H1 (cell line): ENCODE data around the gene PIM1. TPM values are rescaled to one million over a fixed set of nuclear protein-coding genes. Genes with fewer than 3 reads are reported as not detected.

ENCODE experiments used
- CTCF ChIA-PET: fragments of 300-600 bp; sonication (Branson Sonifier 250); formaldehyde crosslinking; loops from one replicate; lab custom pipeline; 2021; ENCODE audit not compliant: partially characterized antibody; lab: Charles Lee
- POLR2A ChIA-PET: fragments of 300-600 bp; sonication (Branson Sonifier 250); formaldehyde crosslinking; loops from one replicate; lab custom pipeline; 2021; ENCODE audit warnings: inconsistent platforms; ENCODE audit not compliant: partially characterized antibody; lab: Charles Lee
- DNase-seq, 2 experiments: peaks; one replicate each; pipeline versions ENCODE4 v3.0.0 to v3.0.0-alpha.2; 2010 to 2022; ENCODE audit warnings: low spot score in 2 of 2, low read depth in 1 of 2, mixed read lengths in 1 of 2
- FAIRE-seq: peaks from 2 replicates; lab custom pipeline; 2011; peaks lifted over from hg19 to GRCh38; lab: Jason Lieb, UNC
- H2AFZ ChIP-seq: 2 replicates; pipeline ENCODE4 v1.8.1; 2012; ENCODE audit warnings: low read length, inconsistent platforms
- H2AK5ac ChIP-seq: 2 replicates; pipeline ENCODE4 v1.6.1; 2013; ENCODE audit warnings: low read depth, low read length
- H2BK120ac ChIP-seq: replicated peaks from 2 replicates; pipeline ENCODE3; 2013; ENCODE audit warnings: low read depth, low read length, inconsistent platforms
- H2BK12ac ChIP-seq: 2 replicates; pipeline ENCODE4 v1.6.1; 2013; ENCODE audit warnings: low read depth, low read length
- H2BK15ac ChIP-seq: 2 replicates; pipeline ENCODE4 v1.6.1; 2013; ENCODE audit warnings: low read length
- H2BK20ac ChIP-seq: 2 replicates; pipeline ENCODE4 v1.6.1; 2013; ENCODE audit warnings: low read length
- H2BK5ac ChIP-seq: 2 replicates; pipeline ENCODE4 v1.6.1; 2013; ENCODE audit warnings: low read depth, low read length
- H3K14ac ChIP-seq: 2 replicates; pipeline ENCODE4 v1.6.1; 2013; ENCODE audit warnings: inconsistent platforms; ENCODE audit not compliant: insufficient read length
- H3K18ac ChIP-seq: 2 replicates; pipeline ENCODE4 v1.6.1; 2013; ENCODE audit warnings: low read length; ENCODE audit errors: extremely low read depth
- H3K23ac ChIP-seq: 2 replicates; pipeline ENCODE4 v1.6.1; 2013; ENCODE audit warnings: inconsistent platforms; ENCODE audit not compliant: insufficient read length
- H3K23me2 ChIP-seq: 2 replicates; pipeline ENCODE4 v1.6.1; 2013; ENCODE audit warnings: low read depth, low read length
- H3K27ac ChIP-seq: 2 replicates; pipeline ENCODE4 v1.6.1; 2011; ENCODE audit warnings: low read depth, low read length, inconsistent platforms
- H3K27me3 ChIP-seq, 4 experiments: replicated peaks in 1 of 4; 1 replicate in 1 of 4; 2 replicates in 3 of 4; pipeline versions ENCODE4 v1.6.1 to v1.8.1; 2011 to 2013; ENCODE audit warnings: low read length in 3 of 4, mild to moderate bottlenecking in 3 of 4, inconsistent platforms in 2 of 4, mixed read lengths in 2 of 4, moderate library complexity in 1 of 4; ENCODE audit not compliant: control insufficient read depth in 3 of 4, insufficient read depth in 3 of 4; ENCODE audit errors: extremely low read depth in 1 of 4
- H3K36me3 ChIP-seq, 4 experiments: 2 replicates each; pipeline versions ENCODE4 v1.6.1 to v1.8.1; 2011 to 2013; ENCODE audit warnings: mild to moderate bottlenecking in 4 of 4, low read length in 3 of 4, moderate library complexity in 2 of 4, control low read depth in 1 of 4, inconsistent platforms in 1 of 4; ENCODE audit not compliant: insufficient read depth in 4 of 4, control insufficient read depth in 2 of 4
- H3K4ac ChIP-seq: replicated peaks from 2 replicates; pipeline ENCODE3; 2013; ENCODE audit warnings: low read length, low read depth, mixed read lengths, inconsistent platforms; ENCODE audit not compliant: insufficient read length
- H3K4me1 ChIP-seq, 4 experiments: replicated peaks in 1 of 4; 1 replicate in 1 of 4; 2 replicates in 3 of 4; pipeline versions ENCODE4 v1.6.1 to v1.8.1; 2011 to 2013; ENCODE audit warnings: low read length in 3 of 4, inconsistent platforms in 2 of 4, mixed read lengths in 1 of 4; ENCODE audit not compliant: insufficient read depth in 4 of 4, control insufficient read depth in 3 of 4
- H3K4me2 ChIP-seq, 2 experiments: 2 replicates each; pipeline versions ENCODE4 v1.6.1 to v1.8.1; 2011 to 2013; ENCODE audit warnings: low read depth in 2 of 2, low read length in 2 of 2, control low read depth in 1 of 2, inconsistent platforms in 1 of 2, mild to moderate bottlenecking in 1 of 2; ENCODE audit not compliant: insufficient read depth in 1 of 2
- H3K4me3 ChIP-seq, 4 experiments: fragments of 200-600, 300-600 bp in 1 of 4; sonication (generic), shearing (Covaris generic), sonication (Bioruptor Twin) in 1 of 4; 2 replicates each; pipeline versions ENCODE4 v1.5.1 to v1.8.1; 2011 to 2016; ENCODE audit warnings: low read length in 4 of 4, low read depth in 3 of 4, control low read depth in 2 of 4, inconsistent platforms in 2 of 4, mild to moderate bottlenecking in 2 of 4, mixed read lengths in 1 of 4, moderate library complexity in 1 of 4; ENCODE audit not compliant: insufficient read depth in 2 of 4; ENCODE audit errors: extremely low read depth in 1 of 4
- H3K56ac ChIP-seq: replicated peaks from 2 replicates; pipeline ENCODE3; 2013; ENCODE audit warnings: low read depth, mild to moderate bottlenecking, mixed read lengths, low read length, inconsistent platforms; ENCODE audit not compliant: insufficient read length
- H3K79me1 ChIP-seq: 2 replicates; pipeline ENCODE4 v1.6.1; 2013; ENCODE audit warnings: low read depth, low read length, control low read depth
- H3K79me2 ChIP-seq, 2 experiments: 2 replicates each; pipeline versions ENCODE4 v1.6.1 to v1.8.1; 2012 to 2013; ENCODE audit warnings: low read length in 2 of 2, mild to moderate bottlenecking in 2 of 2, inconsistent platforms in 1 of 2; ENCODE audit not compliant: insufficient read depth in 2 of 2, control insufficient read depth in 1 of 2
- H3K9ac ChIP-seq, 4 experiments: replicated peaks in 1 of 4; 1 replicate in 1 of 4; 2 replicates in 3 of 4; pipeline versions ENCODE4 v1.6.1 to v1.8.1; 2011 to 2013; ENCODE audit warnings: low read depth in 3 of 4, low read length in 3 of 4, control low read depth in 2 of 4, mild to moderate bottlenecking in 2 of 4, moderate library complexity in 2 of 4, inconsistent platforms in 1 of 4; ENCODE audit errors: extremely low read depth in 1 of 4
- H3K9me3 ChIP-seq, 2 experiments: 2 replicates each; pipeline versions ENCODE4 v1.6.1 to v1.8.1; 2012 to 2013; ENCODE audit warnings: mild to moderate bottlenecking in 2 of 2, moderate library complexity in 2 of 2, control low read depth in 1 of 2, inconsistent platforms in 1 of 2, low read depth in 1 of 2, low read length in 1 of 2, mixed read lengths in 1 of 2; ENCODE audit not compliant: insufficient read depth in 2 of 2
- H4K20me1 ChIP-seq, 2 experiments: replicated peaks in 1 of 2; 2 replicates each; pipeline versions ENCODE3 to v1.8.1; 2011 to 2013; ENCODE audit warnings: inconsistent platforms in 2 of 2, low read length in 2 of 2, mild to moderate bottlenecking in 1 of 2; ENCODE audit not compliant: insufficient read depth in 2 of 2, control insufficient read depth in 1 of 2
- H4K5ac ChIP-seq: 2 replicates; pipeline ENCODE4 v1.6.1; 2013; ENCODE audit warnings: low read length, low read depth, mixed read lengths, inconsistent platforms; ENCODE audit not compliant: insufficient read length
- H4K8ac ChIP-seq: 2 replicates; pipeline ENCODE4 v1.8.0; 2013; ENCODE audit warnings: mild to moderate bottlenecking, moderate library complexity, low read length, inconsistent platforms; ENCODE audit not compliant: insufficient read depth; ENCODE audit errors: extremely low read depth
- H4K91ac ChIP-seq: replicated peaks from 2 replicates; pipeline ENCODE3; 2013; ENCODE audit warnings: low read length, mixed read lengths, inconsistent platforms; ENCODE audit not compliant: insufficient read length
- FOSL1 ChIP-seq: IDR thresholded peaks from 2 replicates; pipeline ENCODE4 v1.6.1; 2011; ENCODE audit warnings: mild to moderate bottlenecking, low read depth, low read length, moderate library complexity; ENCODE audit not compliant: insufficient read depth
- KDM1A ChIP-seq: fragments of 200-600, 300-600 bp; sonication (generic); IDR thresholded peaks from 2 replicates; pipeline ENCODE4 v1.7.1; 2016; ENCODE audit warnings: mild to moderate bottlenecking, low read length, borderline replicate concordance
- NANOG ChIP-seq: IDR thresholded peaks from 2 replicates; pipeline ENCODE4 v1.6.1; 2011; ENCODE audit warnings: low read length, low read depth, mild to moderate bottlenecking, inconsistent platforms; ENCODE audit not compliant: insufficient read depth, poor library complexity, severe bottlenecking
- POLR2A ChIP-seq, 2 experiments: IDR thresholded peaks; 1 replicate in 1 of 2; 2 replicates in 1 of 2; pipeline ENCODE4 v1.6.1; 2011; ENCODE audit warnings: low read depth in 2 of 2, low read length in 2 of 2, mild to moderate bottlenecking in 2 of 2; ENCODE audit errors: control extremely low read depth in 1 of 2
- RAD21 ChIP-seq, 2 experiments: IDR thresholded peaks in 1 of 2; conservative IDR thresholded peaks in 1 of 2; 2 replicates each; pipeline ENCODE4 v1.6.1; 2011; ENCODE audit warnings: low read depth in 2 of 2, low read length in 2 of 2, improper control_type of control experiment in 1 of 2, inconsistent platforms in 1 of 2, mild to moderate bottlenecking in 1 of 2, moderate library complexity in 1 of 2
- SIX5 ChIP-seq: IDR thresholded peaks from 2 replicates; pipeline ENCODE4 v1.6.1; 2011; ENCODE audit warnings: mild to moderate bottlenecking, low read depth, low read length
- SUZ12 ChIP-seq: fragments of 200-600 bp; sonication (generic); IDR thresholded peaks from 2 replicates; pipeline ENCODE4 v1.6.1; 2012; ENCODE audit warnings: mild to moderate bottlenecking, inconsistent platforms, low read length, moderate library complexity, mixed read lengths
- TBP ChIP-seq: IDR thresholded peaks from 2 replicates; pipeline ENCODE4 v1.6.1; 2011; ENCODE audit warnings: low read depth, low read length, improper control_type of control experiment
- TCF12 ChIP-seq: IDR thresholded peaks from 2 replicates; pipeline ENCODE4 v1.6.1; 2011; ENCODE audit warnings: low read depth, mild to moderate bottlenecking, low read length
- USF2 ChIP-seq: IDR thresholded peaks from 2 replicates; pipeline ENCODE4 v1.6.1; 2011; ENCODE audit warnings: low read length, improper control_type of control experiment
- WGBS, 2 experiments: shearing (Covaris generic) in 1 of 2; methylation state at CpG; one replicate each; pipeline versions ENCODE4 v1.1.6 to v1.1.7; 2013 to 2015; ENCODE audit warnings: low lambda C conversion rate in 2 of 2, mixed read lengths in 2 of 2, inconsistent platforms in 1 of 2, low coverage in 1 of 2, missing lambda C conversion rate in 1 of 2; ENCODE audit not compliant: insufficient replicate concordance in 2 of 2, insufficient coverage in 1 of 2, insufficient read length in 1 of 2; ENCODE audit errors: extremely low coverage in 1 of 2, missing lambda C conversion rate in 1 of 2; 5-methylcytosine and 5-hydroxymethylcytosine counted together
- polyA plus RNA-seq, 7 experiments: library from polyadenylated mRNA; depleted of rRNA in 3 of 7; stranded (reverse) in 5 of 7; unstranded in 2 of 7; fragments of >200 nt in 5 of 7; fragments of 200-250 nt in 2 of 7; gene quantifications; 1 replicate in 5 of 7; 2 replicates in 1 of 7; 4 replicates in 1 of 7; pipeline versions ENCODE4 v1.2.1 to v1.2.3, GENCODE V29; 2011 to 2013; ENCODE audit warnings: missing spikeins in 2 of 7, mixed read lengths in 2 of 7
- total RNA-seq: library from RNA; stranded (reverse); fragmentation: NEBNext Ultra II Directional; extraction: Animal tissue kit (Norgen Biotek cat#: 25700); gene quantifications from 2 replicates; pipeline ENCODE4 v1.2.1, GENCODE V29; 2021

Gene PIM1
- total and polyA plus RNA-seq, 2 of the 8 experiments (the other 6 are each of a cell fraction or from before 2014, with no cell fraction given) = 25.5 to 94.9 TPM

GRCh38 chr6:37171970-37172812, 2.2 kb downstream of the PIM1 start:
- Histone ChIP-seq H3K4me3 (peak overlapping the region; percentile 92 to 99 (median 94)), H3K27ac (no peak overlapping the region), H3K79me2 (peaks cover 11 to 40% of the 10 kb centered on the region in 2 experiments; a peak in 3 of 4 replicates), H3K4me2 (peak overlapping the region; percentile 25 to 77), H2AK5ac (no peak overlapping the region), H3K27me3 (no peaks in the 10 kb centered on the region), H4K91ac (no peak overlapping the region), H3K9me3 (no peaks in the 10 kb centered on the region), H2AFZ (no peak overlapping the region), H3K4ac (no peak overlapping the region), H3K18ac (no peak overlapping the region), H4K5ac (no peak overlapping the region), H2BK120ac (no peak overlapping the region), H3K4me1 (peaks cover 6 to 14% (median 10%) of the 10 kb centered on the region in 4 experiments; a peak in 5 of 7 replicates), H2BK5ac (no peak overlapping the region), H2BK15ac (no peak overlapping the region), H4K20me1 (peaks cover 26% of the 10 kb centered on the region in 2 experiments), H2BK20ac (no peak overlapping the region), H3K9ac (peak overlapping the region in 2 of 4 experiments; percentile 13 to 25; a peak in 1 of 7 replicates), H3K23me2 (peaks cover 10% of the 10 kb centered on the region), H3K56ac (no peak overlapping the region), H4K8ac (no peak overlapping the region), H3K23ac (no peak overlapping the region), H3K14ac (no peak overlapping the region), H2BK12ac (no peak overlapping the region), H3K36me3 (peaks cover 22 to 43% (median 29%) of the 10 kb centered on the region in 4 experiments), H3K79me1 (peaks cover 10% of the 10 kb centered on the region)
- 29% methylated on average over 17 of the region's 17 CpGs; no CpG with 5 or more reads in 1 of the 2 experiments for whole genome bisulfite sequencing, 2 experiments
- ChIA-PET CTCF (interaction anchor here (0.7 to 9.9 kb wide), 32 partner anchors 9 to 216 kb away, joined by 3 to 192 read pairs (median 6); no protein-coding TSS in a partner anchor), POLR2A (interaction anchor here (0.8 to 27.8 kb wide), 24 partner anchors 11 to 129 kb away, joined by 3 to 1024 read pairs (median 4); partner anchors contain the start of gene TBC1D22B)
- peak; percentile 78 to 92 for DNase-seq
- peak; percentile 72 for FAIRE-seq
- TF ChIP-seq NANOG (peak; percentile 78), TCF12 (no peak), TBP (peak; percentile 32; the same call in 1 of the 2 replicates), USF2 (peak; percentile 75), FOSL1 (no peak), RAD21 (IDR thresholded peaks at IDR 0.05 in 1 of 2, conservative IDR thresholded peaks at IDR 0.05 in 1 of 2; ENCODE audit: low read depth in 2 of 2, low read length in 2 of 2) (peak; percentile 84 to 85), POLR2A (IDR thresholded peaks at IDR 0.05; ENCODE audit: control extremely low read depth in 1 of 2, low read depth in 2 of 2, low read length in 2 of 2) (peak in 1 of 2 experiments; percentile 61; a peak in 1 of 3 replicates), KDM1A (no peak), SUZ12 (no peak), SIX5 (no peak)
